CD4-positive, alpha-beta T cell treated with Interleukin-6 at 100 ng/mL for 8 hours (primary cell): ENCODE results near the gene STPG1.

ENCODE experiments used
- DNase-seq: peaks from one replicate; pipeline ENCODE4 v3.0.0-alpha.2; 2020; ENCODE audit warnings: mixed read lengths, low spot score

STPG1 gene

DNA sequence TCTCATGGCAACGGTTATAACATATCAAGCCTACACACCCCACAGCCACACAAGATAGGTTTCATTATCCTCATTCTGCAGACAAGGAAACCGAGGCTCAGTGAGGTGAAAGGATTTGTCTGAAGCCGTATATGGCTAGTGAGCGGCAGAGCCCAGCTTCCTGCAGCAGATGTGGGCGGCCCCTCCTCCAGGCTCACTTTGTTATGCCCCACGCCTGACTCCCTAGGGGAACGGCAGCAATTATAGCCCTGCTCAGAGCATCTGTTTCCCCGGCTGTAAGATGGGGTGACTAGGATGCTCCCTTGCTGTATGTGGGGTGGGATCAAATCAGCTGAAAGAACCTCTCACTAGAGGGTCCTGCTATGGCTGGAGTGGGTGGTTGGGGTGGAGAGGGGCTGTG is 72.3 kb downstream of the STPG1 start:
- DNase-seq: no peak

DNA sequence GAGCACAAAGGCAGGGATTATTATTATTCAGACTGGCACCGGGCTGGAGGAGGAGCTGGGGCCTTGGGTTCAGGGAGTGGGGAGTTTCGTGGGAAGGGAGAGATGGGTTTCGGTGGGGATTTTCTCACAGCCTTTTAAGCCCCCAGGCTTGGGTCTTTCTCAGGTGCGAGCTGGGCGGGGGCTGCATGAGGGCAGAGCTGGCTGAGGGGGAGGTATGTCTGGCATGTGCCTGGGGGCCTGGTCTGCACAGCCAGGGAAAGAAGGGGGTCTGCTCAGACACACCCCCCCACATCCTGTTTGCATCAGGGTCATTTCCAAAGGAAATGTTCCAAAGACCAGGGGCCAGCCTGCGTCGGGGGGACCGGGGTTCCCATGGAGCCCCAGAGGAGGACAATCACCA is 72.8 kb downstream of the STPG1 start:
- DNase-seq: no peak

DNA sequence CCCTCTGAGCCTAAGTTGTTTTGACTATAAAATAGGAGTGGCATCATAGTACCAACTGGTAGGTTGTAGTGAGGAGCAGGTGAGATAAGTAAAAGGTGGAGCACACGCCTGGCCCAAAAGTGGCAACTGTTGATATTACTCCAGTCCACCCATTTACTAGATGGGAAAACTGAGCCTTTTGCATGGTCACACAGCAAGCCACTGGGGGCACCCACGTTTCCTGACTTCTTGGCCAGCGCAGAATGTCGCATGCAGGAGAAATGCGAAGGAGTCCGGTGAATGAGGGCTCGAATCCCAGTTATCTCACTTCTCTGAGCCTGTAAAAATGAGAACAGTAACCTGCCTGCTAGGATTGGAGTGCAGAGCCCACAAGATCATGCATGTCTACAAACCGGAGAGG is 73.6 kb downstream of the STPG1 start:
- no peak for DNase-seq

DNA sequence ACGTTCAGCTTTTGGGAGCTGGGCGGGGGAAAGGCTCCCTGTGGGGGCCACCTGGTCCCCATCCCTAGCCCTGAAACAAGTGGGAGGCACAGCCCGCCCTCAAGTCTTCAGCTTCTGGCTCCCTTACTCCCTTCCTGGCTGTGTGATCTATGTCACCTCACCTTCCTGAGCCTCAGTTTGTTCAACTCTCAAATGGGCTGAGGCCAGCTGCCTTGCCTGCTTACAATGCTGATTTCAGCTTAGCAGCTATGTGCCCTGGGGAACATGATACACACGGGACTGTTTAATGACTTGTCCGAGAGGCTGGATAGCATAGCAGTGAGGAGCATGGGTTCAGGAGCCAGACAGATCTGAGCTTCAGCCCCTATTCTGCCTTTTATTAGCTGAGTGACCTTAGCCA is 75.1 kb downstream of the STPG1 start:
- no peak for DNase-seq

DNA sequence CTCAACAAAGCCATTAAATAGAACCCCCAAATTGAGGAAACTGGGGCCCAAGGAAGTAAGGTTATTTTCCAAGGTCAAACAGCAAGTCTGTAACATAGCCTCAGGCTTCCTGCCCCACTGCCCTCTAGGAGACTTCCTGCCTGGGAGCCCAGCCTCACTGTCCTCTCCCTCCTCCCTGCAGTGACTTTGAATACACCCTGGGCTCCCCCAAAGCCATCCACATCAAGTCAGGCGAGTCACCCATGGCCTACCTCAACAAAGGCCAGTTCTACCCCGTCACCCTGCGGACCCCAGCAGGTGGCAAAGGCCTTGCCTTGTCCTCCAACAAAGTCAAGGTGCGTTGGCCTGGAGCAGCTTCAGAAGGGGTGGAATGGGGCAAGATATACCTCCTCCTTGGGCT is 76.1 kb downstream of the STPG1 start:
- no peak for DNase-seq

DNA sequence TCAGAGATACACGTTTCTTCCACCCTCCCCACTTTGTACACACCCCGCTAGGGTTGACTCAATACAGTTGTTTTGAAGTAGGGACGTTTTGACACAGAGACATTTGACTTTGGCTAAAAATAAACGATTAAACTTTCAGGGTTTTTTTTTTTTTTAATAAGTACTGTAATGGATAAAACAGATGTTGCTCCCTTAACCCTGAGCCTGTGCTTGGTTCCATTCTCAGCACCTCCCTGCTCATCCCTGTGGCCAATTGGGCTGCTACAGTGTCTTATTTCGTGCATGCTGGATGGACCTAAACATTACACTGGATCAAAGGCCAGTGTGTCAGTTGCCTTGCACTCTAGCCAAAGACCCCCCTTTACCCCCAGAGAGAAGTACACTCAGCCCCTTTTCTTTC is 77.5 kb downstream of the STPG1 start:
- DNase-seq: no peak

DNA sequence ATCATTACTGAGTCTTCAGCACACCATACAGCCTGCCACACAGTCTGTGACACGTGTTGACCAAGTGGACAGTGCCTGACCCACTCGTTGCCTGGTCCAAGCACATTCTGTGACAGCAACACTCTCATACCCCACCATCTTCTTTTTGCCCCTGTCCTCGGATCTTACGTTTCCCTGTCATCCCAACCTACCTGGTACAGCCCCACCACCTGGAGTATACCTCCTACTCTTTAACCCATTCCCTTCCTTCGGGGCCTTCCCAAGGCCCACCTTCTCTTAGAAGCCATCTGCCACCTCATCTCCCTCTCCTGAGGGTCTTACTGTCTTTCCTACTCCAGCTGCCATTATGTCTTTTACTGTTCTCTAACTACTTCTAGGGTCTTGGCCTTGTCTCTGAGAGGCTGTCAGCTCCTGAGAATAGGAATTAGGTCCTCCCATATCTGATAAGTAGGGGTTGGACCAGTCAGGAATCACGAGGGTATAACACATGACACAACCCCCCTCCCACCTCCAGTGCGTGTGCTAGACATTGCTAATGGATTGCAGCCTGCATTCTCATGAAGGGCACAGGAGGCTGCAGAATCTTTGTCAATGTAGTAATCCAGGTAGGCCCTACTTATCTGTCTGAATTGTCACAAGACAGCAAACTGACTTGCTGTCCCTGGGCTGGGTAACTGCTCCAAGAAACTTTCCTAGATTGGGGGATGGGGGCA is 81.5 kb downstream of the STPG1 start:
- no peak for DNase-seq

DNA sequence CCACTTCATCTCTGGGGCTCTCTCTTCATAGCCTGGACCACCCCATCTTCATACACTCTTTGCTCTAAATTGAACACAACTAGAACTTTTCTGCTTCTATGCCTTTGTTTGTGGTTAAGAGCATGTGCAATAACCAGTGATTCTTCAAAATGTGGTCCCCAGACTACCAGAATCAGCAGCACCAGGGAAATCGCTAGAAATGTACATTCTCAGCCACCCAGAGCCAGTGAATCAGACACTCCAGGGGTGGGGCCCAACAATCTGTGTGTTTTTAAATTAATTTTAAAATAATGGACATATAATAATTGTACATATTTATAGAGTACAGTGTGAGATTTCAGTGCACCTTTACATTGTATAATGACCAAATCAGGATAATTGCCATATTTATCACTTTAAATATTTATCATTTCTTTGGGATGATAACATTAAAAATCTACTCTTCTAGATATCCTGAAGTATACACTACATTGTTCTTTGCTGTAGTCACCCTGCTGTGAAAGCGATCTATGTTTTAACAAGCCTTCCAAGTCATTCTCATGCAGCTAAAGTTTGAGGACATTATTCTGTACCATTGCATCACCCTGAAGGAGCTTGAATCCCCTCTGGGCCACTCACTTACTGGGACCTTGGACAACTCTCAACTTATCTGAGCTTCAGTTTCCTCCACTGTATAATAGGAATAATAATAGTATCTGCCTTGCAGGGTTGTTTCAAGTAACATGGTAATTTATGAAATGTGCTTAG is 83.6 kb downstream of the STPG1 start:
- no peak for DNase-seq

DNA sequence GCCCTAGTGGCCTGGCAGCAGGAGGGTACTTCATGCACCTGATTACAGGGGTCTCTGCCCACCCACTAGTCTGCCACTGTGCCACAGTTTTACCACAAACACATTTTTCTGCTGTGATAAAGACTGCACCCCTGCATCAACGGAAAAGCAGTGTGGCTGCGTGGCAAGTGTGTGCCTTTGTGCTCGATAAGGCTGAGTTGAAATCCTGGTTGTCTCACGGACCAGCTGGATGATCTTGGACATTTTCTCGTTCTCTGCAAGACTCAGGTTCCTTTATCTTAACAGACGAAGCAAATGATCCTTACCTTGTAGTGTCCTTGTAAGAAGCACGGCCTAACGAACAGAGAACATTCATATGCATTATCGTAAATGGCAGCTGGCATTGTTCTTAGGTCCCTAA is 84.3 kb downstream of the STPG1 start:
- DNase-seq: no peak

DNA sequence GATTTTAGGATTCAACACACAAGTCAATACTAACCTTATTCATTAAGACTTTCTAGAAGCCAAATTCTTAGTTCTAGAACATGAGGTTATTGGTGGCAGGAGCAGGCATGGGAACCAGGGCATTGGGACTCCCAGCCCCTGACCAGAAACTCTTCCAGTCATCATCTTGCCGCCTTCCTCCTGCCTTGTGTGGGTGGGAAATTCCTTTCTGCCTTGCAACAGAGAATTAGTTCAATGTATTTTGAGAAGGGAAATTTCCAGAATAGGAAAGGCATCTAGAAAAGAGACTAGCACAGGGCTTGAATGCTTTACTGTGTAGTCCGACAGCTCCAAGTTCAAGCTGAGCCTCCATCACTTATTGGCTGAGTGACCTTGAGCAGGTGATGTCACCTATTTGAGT is 85.7 kb downstream of the STPG1 start:
- no peak for DNase-seq

DNA sequence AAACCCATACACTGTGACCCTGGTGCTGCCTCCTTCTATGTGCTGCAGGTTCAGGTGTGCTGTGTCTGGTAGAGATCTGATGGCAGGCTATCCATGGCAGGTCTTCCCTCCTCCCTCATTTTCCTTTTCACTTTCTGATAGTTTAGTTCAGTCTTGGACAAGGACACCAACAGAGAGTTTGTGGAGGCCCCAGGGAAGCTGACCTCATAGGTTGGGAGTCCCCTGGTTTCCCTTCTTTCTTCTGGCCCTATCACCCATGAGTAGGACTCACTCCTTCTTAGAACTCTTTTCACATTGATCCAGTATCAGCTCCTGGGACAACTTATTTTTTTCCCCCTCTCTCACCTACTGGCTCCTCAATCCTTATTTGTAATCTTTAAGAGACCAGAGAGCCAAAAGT is 86.1 kb downstream of the STPG1 start:
- DNase-seq: no peak

DNA sequence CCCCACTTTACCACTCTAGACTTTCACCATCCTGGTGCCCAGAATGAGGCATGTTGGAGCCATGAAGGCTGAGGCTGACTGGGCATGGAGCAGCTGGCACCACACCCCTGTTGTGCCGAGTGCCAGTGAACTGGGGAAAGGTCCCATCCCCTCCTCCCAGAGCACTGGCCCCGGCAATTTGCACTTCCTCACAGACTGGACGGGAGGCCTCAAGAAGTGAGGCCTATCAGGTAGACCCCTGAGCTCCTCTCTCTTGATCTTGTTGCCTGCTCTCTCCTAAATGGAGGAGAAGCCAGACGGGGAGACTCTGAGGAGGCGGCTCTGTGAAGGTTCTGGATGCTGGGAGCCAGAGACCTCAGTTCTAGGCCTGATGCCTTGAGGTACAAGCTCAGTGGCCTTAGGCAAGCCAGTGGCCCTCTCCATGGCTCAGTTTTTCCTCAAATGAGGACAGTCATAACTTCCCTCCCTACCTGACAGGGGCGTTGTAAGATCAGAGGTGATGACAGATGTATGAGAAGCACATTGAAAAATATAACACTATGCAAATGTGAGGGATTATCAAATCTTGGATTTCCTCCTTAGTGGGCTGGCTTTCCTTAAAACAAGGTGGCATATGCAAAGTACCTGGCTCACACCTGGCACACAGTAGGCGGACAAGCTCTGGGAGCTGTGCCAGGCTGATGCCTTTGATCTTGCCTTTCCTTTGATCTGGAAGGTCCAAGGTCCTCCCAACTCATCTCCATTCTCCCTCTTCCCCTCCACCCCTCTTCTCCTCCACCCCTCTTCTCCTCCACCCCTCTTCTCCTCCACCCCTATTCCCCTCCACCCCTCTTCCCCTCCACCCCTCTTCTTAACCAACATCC is 87.8 kb downstream of the STPG1 start:
- no peak for DNase-seq

DNA sequence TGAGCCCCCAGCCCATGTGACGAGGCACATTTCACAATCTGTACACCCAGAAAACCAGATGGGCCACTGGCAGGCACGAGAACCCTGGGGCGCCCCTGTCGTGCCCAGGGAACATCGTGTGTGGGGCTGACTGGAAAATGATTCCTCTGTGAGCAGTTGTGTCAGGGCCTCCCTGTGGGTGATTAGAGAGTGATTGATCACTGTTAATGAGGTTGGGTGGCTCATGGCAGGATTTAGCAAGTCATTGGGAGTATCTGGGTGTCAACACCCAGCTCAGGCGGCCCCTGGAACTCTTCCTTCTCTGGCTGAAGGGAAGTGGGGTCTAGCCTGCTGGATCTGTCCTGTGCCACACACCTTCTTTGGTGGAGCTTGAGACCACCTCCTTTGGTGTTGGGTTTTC is 88.7 kb downstream of the STPG1 start:
- no peak for DNase-seq

DNA sequence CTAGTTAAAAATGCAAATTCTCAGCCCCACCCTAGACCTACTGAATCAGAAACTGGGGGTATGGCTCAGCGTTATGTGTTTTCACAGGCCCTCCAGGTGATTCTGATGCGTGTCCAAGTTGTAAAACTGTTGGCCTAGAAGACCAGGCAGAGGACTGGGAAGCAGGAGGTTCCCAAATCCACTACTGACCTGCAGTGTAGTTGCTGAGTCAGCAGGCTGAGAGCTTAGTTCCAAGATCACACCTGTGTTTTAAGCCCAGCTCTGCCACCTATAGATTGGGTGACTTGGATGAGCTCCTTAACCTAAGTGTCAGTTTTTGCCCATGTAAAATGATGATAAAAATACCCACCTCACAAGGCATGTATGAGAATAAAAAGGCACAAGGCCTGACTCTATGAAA is 90.3 kb downstream of the STPG1 start:
- DNase-seq: no peak

DNA sequence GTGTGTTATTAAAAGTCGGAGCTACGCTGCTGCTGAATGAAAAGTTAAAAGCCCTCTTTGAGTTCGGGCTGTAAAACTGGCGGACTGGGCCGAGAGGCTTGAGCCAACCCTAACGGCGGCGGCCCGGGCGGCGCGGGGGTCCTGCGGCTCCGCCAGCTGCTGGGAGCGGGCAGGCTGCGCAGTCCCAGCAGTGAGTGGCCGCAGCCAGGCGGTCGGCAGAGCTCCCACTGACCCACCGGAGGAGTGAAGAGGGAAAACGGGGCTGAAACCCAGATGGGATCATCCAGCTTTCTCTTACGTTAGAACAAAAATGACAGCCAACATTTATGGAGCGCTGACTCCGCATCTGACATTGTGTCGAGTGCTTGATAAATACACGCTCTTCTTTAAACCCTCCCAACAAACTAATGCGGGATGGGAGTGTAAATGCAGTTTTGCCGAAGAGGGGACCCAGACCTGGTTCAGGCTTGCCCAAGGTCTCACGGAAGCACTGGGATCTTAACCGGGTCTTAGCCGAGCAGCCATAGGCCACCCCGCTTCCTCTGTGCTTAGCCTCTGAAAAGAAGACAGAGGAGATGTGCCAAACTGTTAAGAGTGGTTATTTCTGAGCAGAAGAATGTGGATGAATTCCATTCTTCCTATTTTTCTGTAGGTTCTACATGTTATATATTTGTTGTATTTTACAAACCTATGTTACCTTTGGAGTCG is 91.0 kb downstream of the STPG1 start:
- no peak for DNase-seq

DNA sequence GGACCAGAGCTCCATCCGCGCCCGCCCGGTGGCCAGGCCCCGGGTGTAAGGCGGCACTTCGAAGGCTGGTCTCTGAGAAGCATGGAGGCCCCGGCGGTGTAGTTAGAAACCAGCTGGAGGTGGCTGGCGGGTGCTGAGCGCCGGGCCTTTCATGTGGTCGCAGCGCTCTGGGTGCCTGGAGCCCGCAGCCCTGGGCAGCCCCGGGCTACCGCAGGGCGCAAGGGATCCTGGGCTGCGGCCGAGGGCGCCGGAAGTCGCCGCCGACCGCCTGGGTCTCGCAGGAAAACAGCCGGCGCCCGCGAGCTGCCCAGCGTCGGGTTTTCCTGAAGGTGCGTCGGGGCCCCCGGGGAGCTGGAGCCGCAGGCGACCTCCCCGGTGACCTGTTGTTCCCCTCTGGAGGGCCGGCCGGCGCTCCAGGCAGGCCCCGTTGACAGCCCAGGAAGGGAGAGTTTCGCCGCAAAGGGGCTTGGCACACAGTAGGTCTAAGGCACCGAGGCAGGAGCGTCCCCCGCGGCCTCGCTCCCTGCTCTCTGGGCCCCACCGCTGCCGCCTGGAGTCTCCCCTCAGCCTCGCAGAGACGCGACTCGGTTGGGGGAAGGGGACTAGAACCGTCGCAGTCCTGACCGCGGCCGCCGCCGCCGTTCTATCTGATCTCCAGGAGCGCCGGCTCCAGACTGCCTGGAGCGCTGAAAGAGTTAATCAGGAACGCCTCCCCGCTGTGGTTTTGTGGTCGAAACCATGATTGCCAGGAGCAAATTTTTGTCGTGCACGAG is 91.7 kb downstream of the STPG1 start:
- peak; percentile 60 for DNase-seq

DNA sequence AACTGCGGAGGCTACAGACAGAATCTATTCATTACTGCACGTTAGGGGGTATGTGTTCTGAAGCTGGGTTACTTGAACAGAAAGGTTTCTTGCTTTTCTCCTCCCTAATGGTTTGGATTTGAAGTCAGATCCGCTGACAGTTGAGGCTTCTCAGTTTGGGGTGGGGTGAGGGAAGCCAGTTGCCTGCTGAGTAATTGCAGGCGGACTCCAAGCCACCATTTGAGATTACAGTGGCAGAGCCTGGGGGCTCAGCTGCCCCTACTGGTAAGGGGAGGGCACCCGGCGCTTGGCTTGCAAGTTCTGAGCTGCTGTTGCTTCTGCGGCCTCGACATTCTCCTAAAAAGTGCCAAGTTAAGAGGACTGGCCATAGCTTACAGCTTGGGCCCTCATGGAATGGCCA is 92.5 kb downstream of the STPG1 start:
- no peak for DNase-seq

DNA sequence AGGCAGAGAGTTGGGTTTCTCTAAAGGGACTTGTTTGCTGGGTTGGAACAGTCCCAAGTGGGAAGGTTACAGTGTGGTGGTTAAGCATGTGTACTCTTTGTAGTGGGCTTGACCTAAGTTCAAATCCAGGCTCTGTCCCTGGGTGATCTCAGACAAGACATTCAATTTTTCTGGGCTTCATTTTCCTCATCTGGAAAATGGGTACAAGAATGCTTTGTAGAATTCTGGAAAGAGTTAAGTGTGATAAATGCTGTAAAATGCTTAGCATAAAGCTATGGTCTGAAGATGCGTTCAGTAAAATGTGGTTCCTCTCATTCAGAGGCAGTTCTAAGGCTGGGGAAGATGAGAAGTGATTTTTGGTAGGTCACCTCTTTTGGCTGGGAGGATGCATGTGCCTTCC is 93.6 kb downstream of the STPG1 start:
- DNase-seq: no peak

DNA sequence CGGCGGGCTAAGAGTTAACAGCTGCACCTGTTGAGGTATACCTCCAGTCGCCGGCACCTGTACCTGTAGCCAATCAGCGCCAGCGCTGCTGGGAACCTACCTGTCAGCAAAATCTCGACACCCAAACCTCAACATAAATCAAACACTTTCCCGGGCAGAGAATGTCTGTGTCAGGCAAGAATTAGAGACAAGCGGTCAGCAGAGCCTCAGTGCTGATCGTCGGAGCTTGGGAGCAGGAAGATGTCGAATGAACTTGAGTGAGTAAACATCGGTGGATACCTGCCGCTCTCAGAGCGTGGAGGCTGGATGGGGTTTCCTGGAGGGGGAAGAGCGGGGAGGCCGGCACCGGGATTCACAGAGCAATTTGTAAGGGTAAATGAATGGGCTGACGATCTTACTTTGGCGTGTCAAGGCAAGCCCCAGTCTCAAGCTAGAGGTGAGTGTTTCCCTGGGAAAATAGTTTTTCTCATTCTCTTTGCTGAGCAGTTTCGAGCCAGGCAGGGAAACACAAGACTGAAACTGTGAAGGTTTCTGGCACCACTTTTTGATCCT is 94.2 kb downstream of the STPG1 start, which contains the start of gene GRHL3:
GRHL3 (plus strand) TSS at position 46 of the 552 bp plus-strand sequence; CDS start at position 241, 195 bp downstream.
- DNase-seq: peak; percentile 19

DNA sequence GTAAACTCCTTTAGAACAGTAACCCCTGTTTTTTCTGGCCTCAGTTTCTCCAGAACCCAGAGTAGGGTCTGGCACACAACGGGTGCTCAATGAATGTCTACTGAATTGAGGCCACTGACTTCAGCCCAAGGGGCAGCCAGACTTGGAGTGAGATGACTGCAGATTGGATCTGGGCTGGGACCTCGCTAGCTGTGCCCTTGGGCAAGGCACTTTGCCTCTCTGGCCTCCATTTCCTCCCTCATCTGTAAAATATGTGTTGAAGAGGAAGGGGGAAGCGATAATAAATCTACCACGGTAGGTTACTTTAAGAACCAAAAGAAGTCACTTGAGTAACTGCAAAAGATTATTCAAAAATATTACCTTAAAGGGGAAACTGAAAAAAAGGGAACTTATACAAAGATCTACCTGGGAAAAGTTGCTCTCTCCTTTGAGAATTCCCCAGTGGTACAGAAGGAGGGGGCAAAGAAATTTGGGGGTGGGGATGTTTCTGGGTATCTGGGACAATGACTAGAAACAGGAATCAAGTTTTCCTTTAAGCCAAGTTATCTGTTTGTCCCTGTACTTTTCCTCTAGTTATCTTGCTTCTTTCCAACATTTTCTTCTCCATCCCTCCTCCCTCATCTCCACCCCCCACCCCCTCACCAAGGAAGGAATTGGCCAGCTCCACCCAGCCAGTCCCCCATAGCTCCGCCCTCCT is 94.8 kb downstream of the STPG1 start:
- DNase-seq: no peak
